Cardiac septum (tissue), 1 donor: ENCODE data around the gene TAP2. TPM values are rescaled to one million over a fixed set of nuclear protein-coding genes. Genes with fewer than 3 reads are reported as not detected.
"Not testable (repeated sequence)": the region's sequence is repeated elsewhere in the genome, so short reads cannot be mapped to it uniquely, and the experiment has no call there.

Experiments
- DNase-seq: peaks from one replicate; pipeline ENCODE4 v3.0.0-alpha.2; 2020; ENCODE audit warnings: low spot score
- intact Hi-C: fragments of 100-400 bp; cut with DNase I; formaldehyde crosslinking; loops from one replicate; pipeline ENCODE4 v1.14.0; 2022
- long read RNA-seq: library from polyadenylated mRNA; unstranded; transcript quantifications from one replicate; pipeline ENCODE4 v2.0.0, GENCODE V29; 2021
- total RNA-seq: library from RNA; stranded (reverse); fragmentation: NEBNext Ultra II Directional; extraction: Animal tissue kit (Norgen Biotek cat#: 25700); gene quantifications from one replicate; pipeline ENCODE4 v1.2.1, GENCODE V29; 2021
- donor health status: DM: no; HTN: no; CAD: no.

Gene TAP2
- total RNA-seq: 12.7 TPM
- long read RNA-seq, partial matches to known transcripts: 0 of 1 reads
- long read RNA-seq, other reads (novel, unspliced or antisense): 0 of 1 reads

GRCh38 chr6:32838114-32838958, at the start of gene TAP2:
TSS of gene TAP2 (minus strand) at chr6:32838739. CDS start at chr6:32838233, 506 bp downstream.
- intact Hi-C loops: loop anchor here (1.0 kb wide), 2 partner anchors 15 to 30 kb away; partner anchors contain the start of gene TAP1
- DNase-seq: peak; percentile 99

DNA sequence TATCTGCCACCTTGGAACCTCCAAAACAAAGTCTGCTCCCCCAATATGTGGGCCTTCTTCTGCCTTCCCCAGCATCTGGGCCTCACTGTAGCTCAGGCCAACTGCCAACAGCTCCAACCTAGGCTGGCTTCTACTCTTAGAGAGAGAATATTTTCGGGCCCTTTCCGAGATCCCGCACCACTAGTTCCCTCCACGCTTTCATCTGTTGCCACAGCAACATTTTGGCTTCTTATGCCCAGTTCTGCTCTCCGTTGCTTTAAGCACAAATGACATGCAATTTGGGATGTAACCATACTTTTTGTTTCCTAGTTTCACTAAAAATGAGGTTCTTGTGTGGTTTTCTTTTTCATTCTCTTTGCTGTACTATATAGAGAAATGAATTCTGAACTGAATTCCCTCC, 49.1 kb upstream of the TAP2 start:
- no peak for DNase-seq
- intact Hi-C loops: loop anchor here (2.0 to 5.0 kb wide), 3 partner anchors 45 to 99 kb away; partner anchors contain the start of gene BRD2

DNA sequence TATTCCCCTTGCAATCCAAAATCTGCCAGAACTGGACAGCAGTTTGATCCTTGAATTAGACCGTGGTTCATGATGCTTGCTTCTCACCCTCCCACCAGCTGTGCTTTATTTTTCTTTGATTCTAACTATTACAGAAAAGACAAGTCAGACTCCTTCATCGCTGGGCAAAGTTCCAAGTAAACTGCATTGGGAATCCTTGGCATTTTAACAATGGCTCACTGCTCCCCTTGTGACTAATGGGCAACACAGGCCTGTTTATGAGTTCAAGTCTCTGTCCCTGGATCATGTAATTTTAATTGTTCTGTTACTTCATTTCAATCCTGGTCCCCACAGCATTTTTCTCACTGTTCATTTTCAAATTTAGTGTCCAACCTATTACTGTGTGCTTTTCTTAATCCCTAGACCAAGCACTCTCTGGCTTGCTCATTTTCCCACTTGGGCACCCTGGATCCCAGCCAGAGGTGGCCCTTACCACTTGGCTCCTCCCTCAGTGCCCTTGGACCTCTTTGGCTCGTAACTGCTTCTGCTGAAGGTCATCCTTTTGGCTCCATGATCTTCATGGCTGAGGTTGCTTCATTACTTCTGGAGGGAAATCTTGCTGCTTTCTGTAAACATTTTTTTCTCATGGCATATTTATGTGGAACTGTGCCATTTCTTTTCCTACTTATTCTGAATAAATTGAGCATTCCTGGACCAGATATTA, 48.3 kb upstream of the TAP2 start:
- intact Hi-C loops: loop anchor here (2.0 to 5.0 kb wide), 3 partner anchors 45 to 100 kb away; partner anchors contain the start of gene BRD2
- no peak for DNase-seq

DNA sequence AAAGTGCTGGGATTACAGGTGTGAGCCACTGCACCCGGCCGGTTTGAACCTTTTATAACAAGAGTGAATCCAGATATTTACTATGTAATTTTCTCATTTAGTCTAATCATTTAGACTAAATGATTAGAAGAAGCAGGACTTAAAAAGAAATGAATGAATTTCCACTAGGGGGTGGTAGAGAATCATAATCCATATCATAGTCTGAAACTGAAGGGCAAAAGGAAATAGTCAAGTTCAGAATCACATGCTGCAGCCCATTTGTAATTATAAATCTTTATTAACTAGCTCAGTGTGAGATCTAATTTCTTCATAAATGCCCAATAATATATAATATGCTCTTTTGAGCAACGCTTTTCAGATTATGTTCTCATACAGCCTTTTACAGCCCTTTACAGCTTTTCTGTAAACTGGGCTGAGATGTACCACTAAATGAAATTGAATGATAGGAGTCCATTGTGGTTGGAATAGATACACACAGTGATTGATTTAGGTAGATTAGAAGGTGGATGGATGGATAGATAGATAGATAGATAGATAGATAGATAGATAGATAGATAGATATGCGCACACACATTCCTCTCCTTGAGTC, 47.3 kb upstream of the TAP2 start:
- DNase-seq: no peak
- intact Hi-C loops: loop anchor here (2.0 to 5.0 kb wide), 3 partner anchors 47 to 101 kb away; partner anchors contain the start of gene BRD2

- intact Hi-C loops: no loop called here
These were observed 45.2 kb upstream of the TAP2 start for GRCh38 chr6:32883789-32884188.

DNA sequence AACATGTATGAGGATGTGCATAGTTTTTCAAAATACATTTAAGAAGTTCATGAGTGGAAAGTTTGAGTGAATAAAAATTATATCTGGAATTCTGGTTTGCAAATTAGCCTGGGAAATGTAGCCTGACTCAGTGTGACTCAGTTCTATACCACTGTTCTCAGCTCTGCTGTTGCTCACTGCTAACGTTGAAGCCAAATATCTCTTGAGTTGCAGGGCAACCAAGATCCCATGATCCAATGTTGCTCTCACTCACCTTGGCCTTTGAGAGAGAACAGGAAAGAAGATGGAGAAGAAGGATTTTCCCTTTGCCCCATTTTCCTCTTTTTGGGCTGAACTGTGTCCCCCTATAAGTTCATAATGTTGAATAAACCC, 44.3 kb upstream of the TAP2 start:
- intact Hi-C loops: no loop called here
- no peak for DNase-seq

More at GRCh38 chr6:32883789-32884188, 45.2 kb upstream of the TAP2 start:
- DNase-seq: no peak

DNA sequence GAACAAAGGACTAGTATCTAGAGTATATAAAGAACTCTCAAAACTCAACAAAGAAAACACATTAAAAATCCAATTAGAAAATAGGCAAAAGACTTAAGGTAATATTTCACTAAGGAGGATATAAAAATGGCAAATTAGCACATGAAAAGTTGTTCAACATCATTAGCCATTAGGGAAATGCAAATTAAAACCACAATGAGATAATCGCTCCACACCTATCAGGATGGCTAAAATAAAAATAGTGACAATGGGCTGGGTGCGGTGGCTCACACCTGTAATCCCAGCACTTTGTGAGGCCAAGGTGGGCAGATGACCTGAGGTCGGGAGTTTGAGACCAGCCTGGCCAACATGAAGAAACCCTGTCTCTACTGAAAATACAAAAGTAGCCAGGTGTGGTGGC, 42.4 kb upstream of the TAP2 start:
- intact Hi-C loops: not testable (repeated sequence)

DNA sequence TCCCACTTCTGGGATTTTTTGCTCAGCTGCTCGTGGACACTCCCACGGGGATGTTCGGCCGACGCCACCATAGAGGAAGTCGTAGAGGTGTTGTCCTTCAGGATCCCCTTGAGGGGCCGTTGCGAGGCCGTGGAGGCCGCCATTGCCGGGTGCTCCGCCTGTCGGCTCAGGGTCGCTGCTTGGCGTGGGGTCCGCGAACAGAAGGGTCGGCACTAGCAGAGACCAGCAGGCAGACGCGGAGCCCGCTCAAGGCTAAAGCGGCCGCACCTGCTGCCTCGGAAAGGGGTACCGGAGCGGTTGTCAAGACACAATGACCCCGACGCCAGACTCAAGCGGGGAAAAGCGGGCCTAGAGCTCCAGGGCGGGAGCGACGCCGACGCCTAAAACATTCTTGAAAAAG, 41.2 kb upstream of the TAP2 start:
- DNase-seq: no peak
- intact Hi-C loops: no loop called here

More for the DNA sequence above, 42.4 kb upstream of the TAP2 start:
- DNase-seq: not testable (repeated sequence)

GRCh38 chr6:32876603-32877002, 38.1 kb upstream of the TAP2 start:
- intact Hi-C loops: no loop called here
- no peak for DNase-seq

- DNase-seq, intact Hi-C loops: not testable (repeated sequence)
These were observed 35.4 kb upstream of the TAP2 start for GRCh38 chr6:32873947-32874346.

DNA sequence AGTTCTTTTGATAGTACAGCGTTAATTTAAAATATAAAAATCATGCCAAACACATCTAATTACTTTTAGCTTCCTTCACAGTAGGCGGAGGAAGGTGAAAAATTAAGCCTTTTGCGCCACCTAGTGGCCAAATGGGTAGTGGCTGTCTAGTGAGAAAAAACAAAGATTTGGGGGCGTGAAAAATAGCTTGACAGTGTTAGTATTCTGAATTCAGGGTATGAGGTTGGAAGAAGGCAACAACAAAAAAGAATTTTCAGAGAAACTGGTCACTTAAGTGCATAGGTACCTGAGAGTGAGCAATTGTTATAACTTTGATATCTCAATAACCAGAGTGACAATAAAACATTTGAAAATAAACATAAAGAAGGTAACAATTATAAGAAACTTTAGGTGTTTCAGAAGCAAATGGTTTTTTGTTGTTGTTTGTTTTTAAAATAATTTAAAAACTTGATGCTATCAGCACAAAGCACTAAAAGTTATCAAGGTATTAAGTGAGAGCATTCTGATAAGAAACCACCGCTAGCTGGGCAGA, 29.8 kb upstream of the TAP2 start:
- intact Hi-C loops: loop anchor here (1.0 to 5.0 kb wide), 2 partner anchors 30 to 456 kb away; partner anchors contain the start of gene TAP2
- DNase-seq: no peak

DNA sequence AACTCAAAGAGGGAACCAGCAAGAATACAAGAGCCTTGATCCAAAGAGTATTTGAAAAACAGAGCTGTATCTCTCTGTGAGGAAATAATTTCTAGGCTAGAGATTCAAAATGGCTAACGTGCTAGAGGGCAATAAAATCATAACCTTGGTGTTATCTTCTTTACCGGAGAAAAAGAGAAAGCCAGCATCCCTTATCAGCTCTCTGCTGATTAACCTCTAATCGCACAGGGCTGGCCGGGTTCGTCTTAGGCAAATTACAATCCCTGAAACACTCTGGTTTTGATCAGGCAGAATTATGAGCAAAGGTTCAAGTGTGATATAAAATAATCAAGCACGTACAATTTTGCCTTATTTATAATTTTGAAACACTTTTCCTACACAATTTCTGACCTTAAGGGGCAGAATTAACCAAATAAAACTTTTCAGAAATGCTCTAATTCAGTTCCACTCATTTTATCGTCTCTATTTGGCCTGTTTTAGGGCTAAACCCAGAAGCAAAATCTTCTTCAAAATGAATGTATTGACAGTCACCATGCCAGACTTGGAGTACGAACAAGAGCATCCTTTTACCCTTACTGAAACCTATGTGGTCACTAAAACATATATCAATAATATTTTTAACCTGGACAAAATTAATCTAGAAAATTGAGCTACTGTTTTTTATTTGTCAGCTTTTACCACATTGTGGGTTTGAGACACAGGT, 29.2 kb upstream of the TAP2 start:
- DNase-seq: no peak
- intact Hi-C loops: loop anchor here (1.0 to 5.0 kb wide), 2 partner anchors 29 to 455 kb away; partner anchors contain the start of gene TAP2

DNA sequence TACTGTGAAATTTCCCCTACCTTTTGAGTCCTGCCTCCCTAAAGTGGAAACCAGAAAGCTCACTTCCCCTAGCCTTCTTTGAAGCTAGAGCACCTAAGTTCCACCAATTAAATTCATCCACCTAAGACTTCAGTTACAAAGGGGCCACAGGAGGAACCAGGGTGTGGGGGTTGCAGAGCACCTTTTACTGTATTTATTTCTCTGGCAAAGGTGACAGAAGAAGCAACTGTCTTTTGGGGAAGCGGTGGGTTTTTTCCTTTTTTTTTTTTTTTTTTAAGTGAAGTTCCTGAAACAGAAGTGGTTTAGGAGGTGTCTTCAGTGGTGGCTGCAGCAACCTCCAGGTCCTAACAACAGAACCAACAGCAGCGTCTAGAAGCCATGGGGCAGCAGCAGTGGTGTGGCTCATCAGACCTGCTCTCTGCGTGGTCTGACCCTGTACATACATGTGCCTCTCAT, 28.5 kb upstream of the TAP2 start:
- no peak for DNase-seq
- intact Hi-C loops: loop anchor here (5.0 kb wide), 1 partner anchor 455 kb away; no protein-coding TSS in a partner anchor

- DNase-seq: no peak
- intact Hi-C loops: loop anchor here (5.0 kb wide), 1 partner anchor 454 kb away; no protein-coding TSS in a partner anchor
These were observed 27.3 kb upstream of the TAP2 start for GRCh38 chr6:32865724-32866443.

DNA sequence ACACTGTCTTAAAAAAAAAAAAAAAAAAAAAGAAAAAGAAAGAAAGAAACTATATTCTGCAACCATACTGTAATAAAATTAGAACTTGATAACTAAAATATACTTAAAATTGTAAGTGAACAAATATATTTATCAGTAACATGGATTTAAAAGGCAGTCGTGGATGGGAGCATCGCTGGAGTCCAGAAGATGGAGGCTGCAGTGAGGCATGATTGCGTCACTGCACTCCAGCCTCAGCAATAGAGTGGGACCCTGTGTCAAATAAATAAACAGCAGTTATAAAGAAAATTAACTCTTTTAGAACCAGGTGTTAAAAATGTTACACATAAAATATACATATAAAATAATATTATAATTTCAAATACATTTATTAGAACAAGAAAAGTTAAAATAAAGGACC, 24.2 kb upstream of the TAP2 start:
- DNase-seq: no peak
- intact Hi-C loops: no loop called here

DNA sequence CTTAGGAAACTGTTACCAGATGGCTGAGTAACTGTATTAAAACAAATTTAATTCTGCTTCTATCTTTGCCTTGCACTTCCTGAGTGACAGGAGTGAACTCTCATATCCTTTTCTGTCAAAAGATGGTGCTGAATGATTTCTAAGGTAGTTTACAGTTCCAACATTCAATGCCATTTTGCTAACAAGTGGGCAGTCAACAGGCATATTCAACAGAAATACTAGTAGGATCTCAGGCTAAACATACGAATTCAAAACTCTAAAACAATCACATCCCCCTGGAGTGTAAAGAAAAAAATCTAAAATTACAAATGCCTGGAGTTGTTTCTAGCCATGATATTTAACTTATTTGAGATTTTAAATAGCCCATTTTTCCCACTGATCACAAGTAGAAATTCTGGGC, 22.1 kb upstream of the TAP2 start:
- intact Hi-C loops: no loop called here
- DNase-seq: no peak

DNA sequence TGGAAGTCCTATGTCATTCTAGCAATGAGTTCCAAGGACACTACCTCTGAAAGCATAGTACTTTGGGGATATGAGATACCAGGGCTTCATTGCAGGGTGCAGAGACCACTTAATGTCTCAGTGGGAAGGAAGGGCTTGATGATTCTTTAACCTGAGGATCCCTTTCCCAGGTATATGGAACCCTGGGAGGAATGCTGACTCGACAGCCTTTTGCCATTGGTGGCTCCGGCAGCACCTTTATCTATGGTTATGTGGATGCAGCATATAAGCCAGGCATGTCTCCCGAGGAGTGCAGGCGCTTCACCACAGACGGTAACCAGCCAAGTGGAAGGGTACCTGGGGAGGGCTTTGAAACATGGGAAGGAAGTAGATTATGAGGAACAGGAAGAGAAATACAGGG, 19.7 kb upstream of the TAP2 start:
- intact Hi-C loops: no loop called here
- DNase-seq: no peak
